HG02885 (cell line): ENCODE data around the gene DBET.
"Not testable (repeated sequence)": the region's sequence is repeated elsewhere in the genome, so short reads cannot be mapped to it uniquely, and the experiment has no call there.

ENCODE experiments used
- ATAC-seq: cut with Tn5 transposase; IDR thresholded peaks from one replicate; pipeline ENCODE4 v1.9.1; 2021; ENCODE audit warnings: mild to moderate bottlenecking; ENCODE audit not compliant: unreplicated experiment, poor library complexity

Gene DBET

GRCh38 chr4:190047627-190048026 is 16.7 kb upstream of the DBET start:
- not testable (repeated sequence) for ATAC-seq

DNA sequence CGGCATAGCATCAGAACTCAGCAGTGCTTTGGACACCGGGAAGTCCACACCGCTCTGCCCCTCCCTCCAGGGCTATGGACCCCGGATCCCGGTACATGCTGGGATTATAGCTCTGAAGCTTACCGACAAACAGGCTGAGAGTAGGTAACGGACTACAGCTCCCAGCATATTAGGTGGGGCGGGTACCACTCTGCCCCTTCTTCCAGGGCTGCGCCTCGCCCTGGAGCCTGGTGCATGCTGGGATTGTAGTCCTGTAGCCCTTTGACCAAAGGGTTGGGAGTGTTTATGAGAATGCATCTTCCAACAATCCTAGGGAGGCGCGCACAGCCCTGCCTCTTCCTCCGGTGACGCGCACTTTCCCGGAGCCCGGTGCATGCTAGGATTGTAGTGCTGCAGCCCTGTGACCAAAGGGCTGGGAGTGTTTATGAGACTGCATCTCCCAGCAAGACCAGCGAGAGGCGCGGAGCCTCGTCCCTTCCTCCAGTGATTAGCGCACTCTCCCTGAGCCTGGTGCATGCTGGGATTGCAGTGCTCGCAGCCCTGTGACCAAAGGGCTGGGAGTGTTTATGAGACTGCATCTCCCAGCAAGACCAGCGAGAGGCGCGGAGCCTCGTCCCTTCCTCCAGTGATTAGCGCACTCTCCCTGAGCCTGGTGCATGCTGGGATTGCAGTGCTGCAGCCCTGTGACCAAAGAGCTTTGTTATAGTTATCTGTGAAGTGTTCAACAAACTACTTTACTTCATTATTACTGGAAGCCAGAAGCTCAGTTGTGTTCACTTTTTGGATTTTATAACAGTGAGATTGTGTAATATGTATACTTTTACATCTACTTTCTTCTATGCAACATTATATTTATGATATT is 14.7 kb upstream of the DBET start:
- ATAC-seq, result not testable (repeated sequence)

DNA sequence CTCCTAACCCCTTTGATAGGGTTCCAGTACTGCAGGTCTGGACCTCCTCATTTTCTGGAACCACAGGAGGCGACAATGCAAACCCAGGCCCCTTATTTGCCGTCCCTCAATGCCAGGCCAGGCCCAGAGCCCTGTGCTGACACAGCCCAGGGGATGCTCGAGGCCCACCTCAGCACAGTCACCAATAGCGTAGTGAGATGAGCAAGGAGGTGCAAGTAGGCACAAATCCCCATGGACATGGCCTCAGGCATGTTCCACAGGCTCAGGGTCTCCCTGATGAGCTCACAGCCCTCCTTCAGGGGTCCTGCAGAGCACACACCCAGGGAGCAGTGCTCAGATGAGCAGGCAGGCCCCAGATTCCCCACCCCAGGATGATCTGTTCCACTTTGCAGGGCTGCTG is 5.3 kb upstream of the DBET start:
- ATAC-seq, result not testable (repeated sequence)

DNA sequence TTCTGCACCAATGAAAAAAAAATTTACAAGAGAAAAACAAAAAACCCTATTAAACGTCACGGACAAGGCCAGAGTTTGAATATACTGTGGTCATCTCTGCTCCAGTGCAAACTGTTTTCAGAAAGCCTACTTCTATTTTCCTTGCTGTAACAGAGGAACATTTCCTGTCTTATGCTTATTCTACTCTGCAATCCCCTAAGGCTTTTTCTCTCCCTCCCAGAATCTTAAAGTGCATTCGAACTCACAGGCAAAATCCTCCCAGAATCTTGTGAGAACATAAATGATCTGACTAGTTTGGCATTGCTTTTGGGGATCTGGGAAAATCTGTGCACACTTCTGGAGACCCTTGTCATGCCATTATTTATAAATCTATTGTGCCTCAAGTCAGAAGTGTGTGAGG is 503 bp downstream of the DBET start:
- not testable (repeated sequence) for ATAC-seq

GRCh38 chr4:190068351-190068750 is 4.0 kb downstream of the DBET start:
- not testable (repeated sequence) for ATAC-seq

GRCh38 chr4:190093052-190093451 is 28.8 kb downstream of the DBET start:
- not testable (repeated sequence) for ATAC-seq

GRCh38 chr4:190094031-190094430 is 29.7 kb downstream of the DBET start:
- not testable (repeated sequence) for ATAC-seq

DNA sequence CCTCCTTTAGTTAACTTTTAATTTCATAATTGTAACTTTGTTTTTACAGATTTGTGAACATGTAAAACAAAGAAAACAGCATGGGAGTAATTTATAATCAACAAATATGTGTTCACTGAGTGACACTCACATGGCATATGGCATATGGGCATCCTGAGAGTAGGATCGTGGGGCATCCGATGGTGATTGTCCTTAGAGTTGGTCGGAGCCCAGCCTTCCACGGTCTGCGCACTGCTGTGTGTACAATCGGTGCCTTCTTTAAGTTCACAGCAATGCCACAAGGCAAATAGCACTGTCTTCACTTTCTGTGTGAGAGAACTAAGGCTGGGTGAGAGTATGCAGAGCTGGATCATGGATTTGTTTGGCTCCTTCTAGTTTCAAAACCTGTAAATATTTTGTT is 31.0 kb downstream of the DBET start:
- ATAC-seq, result not testable (repeated sequence)

GRCh38 chr4:190099605-190100004 is 35.3 kb downstream of the DBET start:
- ATAC-seq, result not testable (repeated sequence)

DNA sequence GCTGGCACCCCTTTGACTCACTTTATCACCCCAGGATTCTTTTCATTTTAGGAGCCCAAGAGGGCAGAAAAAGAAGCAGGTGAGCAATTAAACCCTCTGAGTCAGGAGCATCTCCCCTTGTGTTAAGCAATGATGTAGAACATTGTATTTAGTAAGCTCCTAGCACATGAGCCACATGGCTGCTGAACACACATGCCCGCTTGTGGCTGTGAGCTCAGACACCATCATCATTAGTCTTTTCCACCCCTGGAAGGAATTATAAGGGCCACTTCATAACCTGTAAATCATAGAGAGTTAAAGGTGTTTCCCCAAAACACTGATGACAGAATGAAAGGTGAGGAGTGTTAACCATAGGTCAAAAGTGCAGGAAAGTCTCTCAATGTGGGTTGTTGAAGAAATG is 37.2 kb downstream of the DBET start:
- ATAC-seq, result not testable (repeated sequence)

GRCh38 chr4:190106191-190106590 is 41.9 kb downstream of the DBET start:
- not testable (repeated sequence) for ATAC-seq

- ATAC-seq, result not testable (repeated sequence)
These were observed 42.5 kb downstream of the DBET start for GRCh38 chr4:190106611-190107480.

- ATAC-seq, result not testable (repeated sequence)
These were observed 43.6 kb downstream of the DBET start for GRCh38 chr4:190107766-190108485.

DNA sequence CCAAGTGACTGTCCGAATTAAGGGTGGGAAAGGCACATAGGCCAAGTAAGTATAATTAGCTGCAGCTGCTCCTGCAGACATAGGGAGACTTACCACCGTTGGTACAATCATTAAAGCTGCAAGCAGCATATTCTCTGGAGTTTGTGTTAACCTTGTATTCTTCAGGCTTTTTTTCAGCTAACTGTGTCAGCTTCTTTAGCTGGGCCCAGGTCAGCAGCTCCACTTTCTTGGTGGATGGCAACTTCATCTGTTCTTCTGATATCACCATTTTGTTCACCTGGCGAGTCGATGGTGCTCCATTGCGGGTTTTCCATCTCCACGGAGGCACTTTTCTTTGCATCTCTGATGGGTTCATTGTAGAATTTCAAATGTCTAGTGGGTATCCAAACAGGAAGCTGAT is 44.5 kb downstream of the DBET start:
- ATAC-seq, result not testable (repeated sequence)

GRCh38 chr4:190109390-190110011 is 45.2 kb downstream of the DBET start:
- ATAC-seq, result not testable (repeated sequence)

GRCh38 chr4:190110033-190110432 is 45.7 kb downstream of the DBET start:
- not testable (repeated sequence) for ATAC-seq

DNA sequence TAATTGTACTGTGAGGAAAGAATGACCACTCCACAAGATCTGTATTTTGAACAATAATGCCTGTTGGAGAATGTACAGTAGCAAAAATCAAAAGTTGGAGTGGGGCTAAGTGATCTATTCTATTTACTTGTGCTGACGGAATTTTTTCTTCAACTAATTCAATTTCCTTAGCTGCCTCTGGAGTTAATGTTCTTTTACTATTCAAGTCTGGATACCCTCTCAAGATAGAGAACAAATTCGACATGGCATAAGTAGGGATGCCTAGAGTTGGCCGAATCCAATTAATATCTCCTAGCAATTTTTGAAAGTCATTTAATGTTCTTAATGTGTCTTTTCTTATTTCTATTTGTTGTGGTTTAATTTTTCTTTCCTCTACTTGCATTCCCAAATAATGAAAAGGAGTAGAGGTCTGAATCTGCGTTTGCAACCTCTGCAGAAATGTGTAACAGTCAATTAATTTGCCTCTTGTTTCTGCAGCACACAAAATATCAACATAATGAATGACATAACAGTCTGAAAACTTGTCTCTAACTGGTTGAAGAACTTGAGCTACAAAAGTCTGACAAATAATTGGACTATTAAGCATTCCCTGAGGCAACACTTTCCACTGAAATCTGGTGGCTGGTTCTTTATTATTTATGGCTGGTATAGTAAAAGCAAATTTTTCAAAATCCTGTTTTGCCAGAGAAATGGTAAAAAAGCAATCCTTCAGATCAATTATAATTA is 46.4 kb downstream of the DBET start:
- peak; percentile 7 for ATAC-seq

DNA sequence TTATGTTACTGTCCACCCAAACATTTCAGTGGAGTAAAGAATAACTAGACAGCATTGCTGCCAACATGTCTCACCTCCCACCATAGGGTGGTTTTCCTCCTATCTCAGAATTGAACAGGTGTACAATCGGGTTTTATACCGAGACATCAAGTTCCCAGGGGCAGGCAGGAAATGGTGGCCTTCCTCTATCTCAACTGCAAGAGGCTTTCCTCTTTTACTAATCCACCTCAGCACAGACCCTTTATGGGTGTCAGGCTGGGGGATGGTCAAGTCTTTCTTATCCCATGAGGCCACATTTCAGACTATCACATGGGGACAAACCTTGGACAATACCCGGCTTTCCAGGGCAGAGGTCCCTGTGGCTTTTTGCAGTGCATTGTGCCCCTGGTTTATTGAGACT is 48.6 kb downstream of the DBET start:
- ATAC-seq, result not testable (repeated sequence)

- not testable (repeated sequence) for ATAC-seq
These were observed 50.7 kb downstream of the DBET start for GRCh38 chr4:190114991-190115390.
